H1 (cell line): ENCODE results near the gene SLX9. TPM values are rescaled to one million over a fixed set of nuclear protein-coding genes. Genes with fewer than 3 reads are reported as not detected.

ENCODE experiments used
- BACH1 ChIP-seq: IDR thresholded peaks from 2 replicates; pipeline ENCODE4 v1.6.1; 2012; ENCODE audit warnings: low read length, improper control_type of control experiment
- POU5F1 ChIP-seq: IDR thresholded peaks from 2 replicates; pipeline ENCODE4 v1.6.1; 2011; ENCODE audit warnings: low read depth, mild to moderate bottlenecking, low read length, moderate library complexity
- SP1 ChIP-seq: IDR thresholded peaks from 2 replicates; pipeline ENCODE4 v1.6.1; 2011; ENCODE audit warnings: low read depth, low read length
- TBP ChIP-seq: IDR thresholded peaks from 2 replicates; pipeline ENCODE4 v1.6.1; 2011; ENCODE audit warnings: low read depth, low read length, improper control_type of control experiment
- polyA plus RNA-seq, 7 experiments: library from polyadenylated mRNA; depleted of rRNA in 3 of 7; stranded (reverse) in 5 of 7; unstranded in 2 of 7; fragments of >200 nt in 5 of 7; fragments of 200-250 nt in 2 of 7; gene quantifications; 1 replicate in 5 of 7; 2 replicates in 1 of 7; 4 replicates in 1 of 7; pipeline versions ENCODE4 v1.2.1 to v1.2.3, GENCODE V29; 2011 to 2013; ENCODE audit warnings: missing spikeins in 2 of 7, mixed read lengths in 2 of 7
- total RNA-seq: library from RNA; stranded (reverse); fragmentation: NEBNext Ultra II Directional; extraction: Animal tissue kit (Norgen Biotek cat#: 25700); gene quantifications from 2 replicates; pipeline ENCODE4 v1.2.1, GENCODE V29; 2021
- TF ChIP-seq, protein P1 (sequence below): IDR thresholded peaks from 2 replicates; pipeline ENCODE4 v1.6.1; 2012; ENCODE audit warnings: low read length, inconsistent platforms

The SLX9 gene
- total and polyA plus RNA-seq, 2 of the 8 experiments (the other 6 are each of a cell fraction or from before 2014, with no cell fraction given) = 17.7 to 57.3 TPM

DNA sequence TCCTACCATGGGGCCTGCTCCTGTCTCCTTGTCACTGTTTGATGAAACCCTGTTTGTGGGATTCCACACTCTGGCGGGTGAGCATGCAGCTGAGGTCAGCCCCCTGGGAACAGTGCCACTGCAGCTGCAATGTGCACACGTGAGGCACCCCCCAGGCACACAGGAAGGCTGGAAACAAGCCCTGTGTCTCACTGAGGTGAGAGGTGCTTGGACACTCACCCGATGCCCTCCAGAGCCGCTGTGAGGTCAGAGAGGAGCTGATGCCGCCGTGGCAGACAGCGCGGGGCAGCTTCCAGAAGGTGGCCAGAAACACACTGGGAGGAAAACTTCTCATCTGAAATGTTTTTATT, 49.7 kb downstream of the SLX9 start (continued):
- no peak for TF ChIP-seq TBP
- TF ChIP-seq POU5F1 = no peak
- TF ChIP-seq, protein P1, sequence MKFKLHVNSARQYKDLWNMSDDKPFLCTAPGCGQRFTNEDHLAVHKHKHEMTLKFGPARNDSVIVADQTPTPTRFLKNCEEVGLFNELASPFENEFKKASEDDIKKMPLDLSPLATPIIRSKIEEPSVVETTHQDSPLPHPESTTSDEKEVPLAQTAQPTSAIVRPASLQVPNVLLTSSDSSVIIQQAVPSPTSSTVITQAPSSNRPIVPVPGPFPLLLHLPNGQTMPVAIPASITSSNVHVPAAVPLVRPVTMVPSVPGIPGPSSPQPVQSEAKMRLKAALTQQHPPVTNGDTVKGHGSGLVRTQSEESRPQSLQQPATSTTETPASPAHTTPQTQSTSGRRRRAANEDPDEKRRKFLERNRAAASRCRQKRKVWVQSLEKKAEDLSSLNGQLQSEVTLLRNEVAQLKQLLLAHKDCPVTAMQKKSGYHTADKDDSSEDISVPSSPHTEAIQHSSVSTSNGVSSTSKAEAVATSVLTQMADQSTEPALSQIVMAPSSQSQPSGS = no peak
- TF ChIP-seq BACH1 = no peak
- no peak for TF ChIP-seq SP1
- TF ChIP-seq, all 59 proteins: peak for 0
